Stimulated activated naive CD4-positive, alpha-beta T cell (primary cell): Measurements from ENCODE around the gene RHOT2.

Source experiments
- DNase-seq, 6 experiments: peaks; one replicate each; lab custom pipeline; 2025; lab: John Stamatoyannopoulos, UW

RHOT2 gene

GRCh38 chr16:632486-633335 is 35.2 kb upstream of the RHOT2 start:
- no peak for DNase-seq

GRCh38 chr16:633336-634050 is 34.4 kb upstream of the RHOT2 start:
- no peak for DNase-seq

- no peak for DNase-seq
Measured at GRCh38 chr16:634051-634670, 33.8 kb upstream of the RHOT2 start.

- DNase-seq, result no peak
Measured at GRCh38 chr16:634996-635395, 32.9 kb upstream of the RHOT2 start.

- DNase-seq, result no peak
Measured at GRCh38 chr16:635573-636205, 32.2 kb upstream of the RHOT2 start.

- peak; percentile 86 to 99 (median 94) for DNase-seq
Measured at GRCh38 chr16:636206-637080, 31.5 kb upstream of the RHOT2 start, which contains the start of gene METTL26. TSS of gene METTL26 (minus strand) at chr16:636305. CDS start at chr16:636290, 15 bp downstream.

- DNase-seq, result peak in 2 of 6 experiments; percentile 89 to 93
Measured at GRCh38 chr16:637081-638018, 30.6 kb upstream of the RHOT2 start.

- DNase-seq, result no peak
Measured at GRCh38 chr16:638034-638543, 29.8 kb upstream of the RHOT2 start.

- no peak for DNase-seq
Measured at GRCh38 chr16:638836-639235, 29.1 kb upstream of the RHOT2 start.

- no peak for DNase-seq
Measured at GRCh38 chr16:640614-641013, 27.3 kb upstream of the RHOT2 start.

- DNase-seq, result peak in 5 of 6 experiments; percentile 27 to 57 (median 36)
Measured at GRCh38 chr16:641326-642188, 26.4 kb upstream of the RHOT2 start, which contains the start of gene MCRIP2. TSS of gene MCRIP2 (plus strand) at chr16:641828. CDS start at chr16:641992, 164 bp downstream.

GRCh38 chr16:642189-643049 is 25.5 kb upstream of the RHOT2 start:
- peak in 3 of 6 experiments; percentile 31 to 46 (median 33) for DNase-seq

- DNase-seq, result no peak
Measured at GRCh38 chr16:643050-643368, 24.9 kb upstream of the RHOT2 start.

GRCh38 chr16:644556-644955 is 23.4 kb upstream of the RHOT2 start:
- DNase-seq, result no peak

- DNase-seq, result no peak
Measured at GRCh38 chr16:645852-646678, 21.9 kb upstream of the RHOT2 start.

- no peak for DNase-seq
Measured at GRCh38 chr16:646679-647172, 21.2 kb upstream of the RHOT2 start.
